ENCODE measurements around the gene CWC22. TPM values are rescaled to one million over a fixed set of nuclear protein-coding genes. Genes with fewer than 3 reads are reported as not detected.
"Not testable (repeated sequence)": the region's sequence is repeated elsewhere in the genome, so short reads cannot be mapped to it uniquely, and the experiment has no call there.

The CWC22 gene
- polyA plus RNA-seq, 4 donors: 33.5 to 42.1 (median 36.2) TPM

DNA sequence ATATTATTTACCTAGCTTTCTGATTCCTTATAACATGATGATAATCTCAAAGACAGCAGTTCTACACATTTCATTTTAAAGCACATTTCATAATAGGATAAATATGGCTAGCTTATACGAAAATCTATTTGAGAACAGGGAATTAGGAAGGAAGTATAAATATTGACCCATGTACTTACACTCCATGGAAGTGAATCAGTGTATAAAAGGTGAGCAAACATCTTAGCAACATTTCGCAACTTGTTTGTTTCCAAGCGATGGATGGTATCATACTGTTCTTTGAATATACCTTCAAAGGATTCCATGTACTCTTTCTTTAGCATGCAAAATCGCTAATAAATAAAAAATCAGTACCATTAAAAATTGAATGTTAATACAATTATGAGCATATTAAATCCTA is 53.1 kb downstream of the CWC22 start:
- no peak for DNase-seq (ENCODE audit: low read depth in 4 of 4, low spot score in 2 of 4)

DNA sequence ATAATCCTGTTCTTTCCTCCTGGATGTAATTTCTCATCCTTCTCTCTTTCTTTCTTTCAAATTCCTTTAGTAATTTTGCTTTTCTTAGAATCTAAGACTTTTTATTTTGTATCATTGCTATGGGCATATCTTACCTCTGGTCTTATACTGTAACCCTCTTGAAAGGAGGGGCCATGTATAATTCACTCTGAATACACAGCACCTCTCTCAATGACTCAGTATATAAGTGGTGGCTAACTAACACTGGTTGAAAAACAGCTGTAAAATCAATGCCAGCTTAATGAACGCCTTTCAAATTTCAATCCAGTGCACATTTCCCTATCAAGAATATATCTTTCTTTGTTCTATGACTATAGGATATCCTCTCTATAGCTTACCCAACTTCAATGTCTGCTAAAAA is 53.7 kb downstream of the CWC22 start:
- no peak for DNase-seq (ENCODE audit: low read depth in 4 of 4, low spot score in 2 of 4)

DNA sequence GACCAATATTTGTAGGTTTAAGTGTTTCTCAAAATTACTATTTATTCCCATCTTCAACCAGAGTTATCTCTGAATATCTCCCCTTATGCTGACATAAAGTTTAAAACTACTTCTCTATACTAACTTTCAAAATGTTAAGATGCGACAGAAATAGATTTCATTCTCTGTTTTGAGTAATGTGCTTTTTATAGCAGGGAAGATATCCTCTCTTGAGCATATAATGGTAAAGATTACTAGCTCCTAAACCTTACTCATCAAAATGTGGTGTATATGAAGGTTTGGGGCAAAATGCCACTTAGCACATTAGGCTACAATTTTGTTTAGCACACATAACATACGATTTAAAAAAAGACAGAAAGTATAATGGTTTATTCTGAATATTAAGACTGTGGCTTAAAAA is 54.4 kb downstream of the CWC22 start:
- no peak for DNase-seq (ENCODE audit: low read depth in 4 of 4, low spot score in 2 of 4)

DNA sequence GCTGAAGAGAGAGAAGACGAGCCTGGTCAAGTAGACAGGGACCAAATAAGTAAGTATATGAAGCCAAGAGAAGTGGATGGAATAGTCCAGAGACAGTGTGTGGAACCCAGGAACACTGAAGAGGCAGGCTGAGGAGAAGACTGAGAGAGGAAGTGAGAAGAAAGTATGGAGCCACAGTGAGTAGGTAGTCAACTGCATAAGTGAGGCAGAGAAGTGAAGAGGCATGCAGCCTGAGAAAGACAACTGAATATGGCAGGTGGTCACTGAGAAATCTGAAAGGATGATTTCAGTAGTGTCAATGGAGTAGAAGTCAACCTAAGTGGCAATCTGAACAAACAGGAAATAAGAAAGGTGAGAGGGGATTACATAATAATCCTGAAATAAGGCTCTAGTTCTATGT is 55.4 kb downstream of the CWC22 start:
- DNase-seq (ENCODE audit: low read depth in 4 of 4, low spot score in 2 of 4): no peak

DNA sequence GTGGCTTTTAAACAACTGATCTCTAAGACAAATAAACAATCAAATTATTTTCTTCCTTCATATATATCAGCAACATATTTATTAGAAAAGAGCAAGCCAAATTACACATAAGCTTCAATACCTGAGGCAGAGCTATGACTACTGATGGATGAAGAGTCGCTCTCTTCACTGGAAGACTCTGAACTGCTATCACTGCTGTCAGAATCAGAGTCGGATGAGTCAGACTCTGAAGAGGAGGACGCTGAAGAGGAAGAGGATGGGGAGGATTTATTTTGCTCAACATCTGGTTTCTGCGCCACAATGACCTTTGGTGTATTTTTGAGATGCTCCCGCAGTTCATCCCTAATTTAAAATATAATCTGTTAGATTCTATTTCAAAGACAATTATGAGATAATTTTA is 56.7 kb downstream of the CWC22 start:
- DNase-seq (ENCODE audit: low read depth in 4 of 4, low spot score in 2 of 4): no peak

DNA sequence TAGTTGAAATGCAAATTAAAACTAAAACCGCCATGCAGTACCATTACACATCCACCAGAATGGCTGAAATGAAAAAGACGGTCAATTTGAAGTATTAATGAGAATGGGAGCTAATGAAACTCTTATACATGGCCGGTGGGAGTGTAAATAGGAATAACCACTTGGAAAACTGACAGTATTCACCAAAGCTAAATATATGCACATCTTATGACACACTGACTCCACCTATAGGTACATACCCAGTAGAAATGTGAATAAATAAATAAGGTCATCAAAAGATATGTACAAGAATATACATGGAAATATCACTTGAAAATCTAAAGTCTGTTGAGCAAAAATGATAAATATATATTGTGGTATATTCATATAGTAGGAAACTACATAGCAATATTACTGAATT is 57.7 kb downstream of the CWC22 start:
- DNase-seq (ENCODE audit: low read depth in 4 of 4, low spot score in 2 of 4): no peak

DNA sequence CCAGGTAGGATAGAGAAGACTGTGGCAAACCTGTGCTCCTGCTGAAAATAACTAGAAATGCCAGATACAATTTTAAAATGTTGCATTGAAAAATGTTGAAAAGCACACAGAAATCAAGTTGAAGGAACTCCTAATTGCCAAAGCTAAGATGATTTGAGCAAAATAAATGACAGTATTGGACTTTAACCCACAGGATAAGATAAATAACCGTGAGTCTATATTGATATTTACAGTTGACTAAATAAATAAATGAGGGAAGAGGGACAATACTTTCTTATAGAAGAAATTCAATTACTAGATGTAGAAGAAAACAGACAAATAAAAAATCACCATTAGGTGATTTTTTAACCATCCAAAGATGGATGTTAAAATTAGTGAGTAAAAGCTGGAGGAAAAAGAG is 59.0 kb downstream of the CWC22 start:
- no peak for DNase-seq (ENCODE audit: low read depth in 4 of 4, low spot score in 2 of 4)

DNA sequence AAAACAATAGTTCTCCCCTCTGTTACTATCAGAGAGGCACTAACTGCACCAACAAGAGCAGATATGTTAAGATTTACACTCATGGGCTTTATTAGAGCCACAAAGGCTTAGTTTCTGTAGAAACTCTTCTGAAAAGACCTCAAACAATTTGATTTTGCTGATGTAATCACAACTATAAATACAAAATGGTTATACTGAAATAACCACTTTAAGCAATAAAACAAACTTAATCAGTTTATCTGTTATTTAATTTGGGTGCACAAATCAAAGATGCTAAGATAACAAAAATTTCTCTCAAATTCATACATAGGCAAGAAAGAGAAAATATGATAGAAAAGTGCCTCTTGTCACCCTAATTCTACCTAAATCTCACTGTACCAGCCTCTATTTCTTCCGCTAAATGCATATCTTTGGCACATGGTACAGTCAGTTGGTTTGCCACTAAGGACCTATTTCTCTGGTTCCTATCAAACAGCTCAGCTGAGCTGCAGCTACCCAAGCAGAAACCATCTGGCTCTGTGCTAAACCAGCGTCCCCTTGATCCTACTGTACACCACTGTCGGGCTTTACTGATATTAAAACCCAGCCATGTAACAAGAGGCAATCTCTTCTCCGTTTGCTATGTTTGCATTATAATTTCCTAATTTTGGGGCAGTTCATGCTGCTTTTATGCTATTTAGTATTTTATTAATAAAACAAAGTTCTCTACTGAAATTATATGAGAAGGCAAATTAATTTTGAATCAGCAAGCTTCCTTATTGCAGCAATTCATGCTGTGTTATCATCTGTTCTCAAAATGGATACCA is 60.1 kb downstream of the CWC22 start:
- no peak for DNase-seq (ENCODE audit: low read depth in 4 of 4, low spot score in 2 of 4)

DNA sequence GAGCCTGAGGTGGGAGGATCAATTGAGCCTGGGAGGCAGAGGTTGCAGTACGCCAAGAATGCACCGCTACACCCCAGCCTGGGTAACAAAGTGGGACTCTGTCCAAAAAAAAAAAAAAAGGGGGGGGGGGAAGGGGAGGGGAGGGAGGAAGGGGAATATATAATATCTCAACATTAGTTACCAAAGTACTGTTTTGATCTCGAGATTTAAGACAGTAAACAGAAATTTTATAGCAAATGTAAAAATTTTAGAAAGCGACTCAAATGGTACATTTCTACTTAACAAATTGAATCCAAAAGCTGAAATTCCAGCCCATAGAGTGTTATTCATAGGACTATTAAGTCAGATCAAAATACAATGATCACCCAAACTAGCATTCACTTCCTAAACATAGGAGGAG is 60.8 kb downstream of the CWC22 start:
- DNase-seq (ENCODE audit: low read depth in 4 of 4, low spot score in 2 of 4): no peak

DNA sequence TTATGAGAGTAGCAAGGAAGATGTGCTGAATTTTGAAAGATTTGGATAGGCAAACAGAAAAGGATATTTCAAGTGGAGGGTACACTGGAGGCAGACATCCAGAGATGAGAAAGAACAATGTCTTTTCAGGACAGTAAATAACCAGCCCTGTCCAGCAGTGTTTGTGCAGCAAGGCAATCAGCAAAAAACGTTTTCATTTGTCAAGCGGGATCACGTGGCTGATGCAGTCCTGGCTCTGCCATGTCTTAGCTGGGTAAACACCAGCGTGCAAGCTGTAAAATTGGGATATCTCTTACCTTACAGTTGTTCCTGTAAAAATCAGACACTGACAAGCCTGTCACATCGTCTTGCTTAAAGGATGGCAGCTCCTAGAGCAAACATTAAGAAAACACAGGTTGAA is 67.8 kb downstream of the CWC22 start:
- no peak for DNase-seq (ENCODE audit: low read depth in 4 of 4, low spot score in 2 of 4)

DNA sequence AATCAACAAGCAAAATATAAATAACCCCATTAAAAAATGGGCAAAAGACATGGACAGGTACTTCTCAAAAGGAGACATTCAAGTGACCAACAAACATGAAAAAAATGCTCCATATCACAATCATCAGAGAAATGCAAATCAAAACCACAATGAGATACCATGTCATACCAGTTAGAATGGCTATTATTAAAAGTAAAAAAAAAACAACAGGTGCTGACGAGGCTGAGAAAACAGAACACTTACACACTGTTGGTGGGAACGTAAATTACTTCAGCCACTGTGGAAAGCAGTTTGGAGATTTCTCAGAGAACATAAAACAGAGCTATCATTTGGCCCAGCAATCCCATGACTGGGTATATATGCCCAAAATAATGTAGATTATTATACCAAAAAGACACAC is 69.1 kb downstream of the CWC22 start:
- no peak for DNase-seq (ENCODE audit: low read depth in 4 of 4, low spot score in 2 of 4)

DNA sequence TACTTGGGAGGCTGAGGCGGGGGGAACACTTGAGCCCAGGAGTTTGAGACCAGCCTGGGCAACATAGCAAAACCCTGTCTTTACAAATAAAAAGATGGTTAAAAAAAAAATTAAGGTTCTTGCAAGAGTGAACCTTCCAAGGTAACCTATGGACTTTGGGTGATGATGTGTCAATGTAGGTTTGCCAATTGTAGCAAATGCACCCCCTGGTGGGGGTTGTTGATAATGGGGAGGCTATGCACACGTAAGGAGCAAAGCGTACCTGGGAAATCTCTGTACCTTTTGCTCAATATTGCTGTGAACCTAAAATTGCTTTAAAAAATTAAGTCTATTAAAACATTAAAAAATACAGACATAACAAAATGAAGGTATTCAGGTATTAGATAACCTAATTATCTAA is 70.4 kb downstream of the CWC22 start:
- peak in 1 of 4 donors; percentile 0 for DNase-seq (ENCODE audit: low read depth in 4 of 4, low spot score in 2 of 4)

DNA sequence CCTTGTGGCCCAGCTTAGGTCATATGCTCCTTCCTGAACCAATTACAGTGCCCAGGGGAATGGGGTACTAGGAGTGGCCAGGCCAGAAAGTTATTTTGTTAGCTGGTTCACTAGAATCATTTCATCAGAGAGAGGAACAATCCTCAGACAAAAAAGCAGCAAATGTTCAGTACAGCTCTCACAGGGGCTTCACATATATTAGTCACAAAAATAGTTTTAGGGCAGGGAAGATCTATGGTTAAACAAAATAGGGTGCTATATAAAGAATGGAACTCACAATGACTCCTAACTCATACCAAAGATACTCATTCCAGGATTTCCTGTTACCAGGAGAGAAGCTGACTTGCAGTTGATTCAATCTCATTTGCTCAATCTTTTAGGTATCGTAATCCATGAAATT is 71.0 kb downstream of the CWC22 start:
- DNase-seq (ENCODE audit: low read depth in 4 of 4, low spot score in 2 of 4): no peak

DNA sequence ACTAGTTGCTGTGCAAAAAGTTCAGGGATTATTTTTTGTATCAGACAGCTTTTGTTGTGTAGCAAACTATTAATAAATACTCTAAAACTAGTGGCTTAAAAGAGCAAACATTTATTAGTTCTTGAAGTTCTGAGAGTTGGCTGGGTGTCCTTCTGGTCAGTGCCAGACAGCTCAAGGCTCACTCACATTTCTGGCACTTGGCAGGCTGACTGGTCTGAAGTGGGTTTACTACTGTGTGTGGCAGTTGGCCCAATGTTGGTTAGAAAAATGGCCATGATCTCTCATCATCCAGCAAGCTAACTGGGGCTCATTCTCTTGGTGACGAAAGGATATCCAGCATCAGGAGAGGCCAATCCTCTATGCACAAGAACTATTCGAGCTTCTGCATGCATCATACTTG is 74.3 kb downstream of the CWC22 start:
- no peak for DNase-seq (ENCODE audit: low read depth in 4 of 4, low spot score in 2 of 4)

DNA sequence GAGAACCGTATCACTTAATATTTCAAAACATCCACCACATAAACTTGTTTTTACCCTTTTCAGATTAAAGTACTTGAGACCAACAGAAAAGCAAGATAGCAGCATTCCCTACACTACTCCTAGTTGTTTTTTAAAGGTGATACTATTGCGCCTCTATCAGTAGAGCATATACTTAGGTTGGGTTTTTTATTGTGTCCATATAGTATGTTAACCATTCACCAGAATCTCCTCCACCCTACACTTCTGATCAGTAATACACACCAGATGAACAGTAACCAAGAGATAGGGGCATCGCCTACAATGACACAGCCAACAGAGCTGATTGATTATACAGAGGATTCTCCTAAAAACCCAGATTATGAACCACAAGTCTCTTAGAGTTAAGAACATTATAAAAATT is 75.6 kb downstream of the CWC22 start:
- no peak for DNase-seq (ENCODE audit: low read depth in 4 of 4, low spot score in 2 of 4)

DNA sequence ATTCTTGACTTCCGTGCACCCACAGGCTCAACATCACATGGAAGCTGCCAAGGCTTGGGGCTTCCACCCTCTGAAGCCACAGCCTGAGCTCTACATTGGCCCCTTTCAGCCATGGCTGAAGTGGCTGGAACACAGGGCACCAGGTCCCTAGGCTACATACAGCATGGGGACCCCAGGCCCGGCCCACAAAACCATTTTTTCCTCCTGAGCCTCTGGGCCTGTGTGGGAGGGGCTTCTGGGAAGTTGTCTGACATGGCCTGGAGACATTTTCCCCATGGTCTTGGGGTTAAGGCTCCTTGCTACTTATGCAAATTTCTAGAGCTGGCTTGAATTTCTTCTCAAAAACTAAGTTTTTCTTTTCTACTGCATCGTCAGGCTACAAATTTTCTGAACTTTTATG is 77.1 kb downstream of the CWC22 start:
- DNase-seq (ENCODE audit: low read depth in 4 of 4, low spot score in 2 of 4): not testable (repeated sequence)

DNA sequence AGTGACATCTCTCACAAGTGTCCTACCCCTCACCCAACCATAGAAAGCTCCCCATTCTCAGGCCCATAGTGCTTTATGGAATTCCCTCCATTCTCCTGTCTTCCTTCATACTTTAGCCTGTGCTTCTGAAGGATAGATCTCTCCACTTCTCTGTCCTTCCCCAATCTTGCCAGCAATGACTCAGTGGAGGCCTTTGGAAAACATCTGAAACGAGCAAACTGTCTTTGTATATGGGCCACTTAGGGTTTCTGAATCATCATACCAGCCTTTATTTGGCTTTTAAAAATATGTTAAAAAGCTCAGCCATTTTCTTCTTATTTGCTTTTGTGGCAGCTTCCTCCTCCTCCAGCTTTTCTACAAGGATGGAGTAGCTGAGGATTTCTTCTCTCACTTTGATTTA is 80.1 kb downstream of the CWC22 start:
- no peak for DNase-seq (ENCODE audit: low read depth in 4 of 4, low spot score in 2 of 4)

DNA sequence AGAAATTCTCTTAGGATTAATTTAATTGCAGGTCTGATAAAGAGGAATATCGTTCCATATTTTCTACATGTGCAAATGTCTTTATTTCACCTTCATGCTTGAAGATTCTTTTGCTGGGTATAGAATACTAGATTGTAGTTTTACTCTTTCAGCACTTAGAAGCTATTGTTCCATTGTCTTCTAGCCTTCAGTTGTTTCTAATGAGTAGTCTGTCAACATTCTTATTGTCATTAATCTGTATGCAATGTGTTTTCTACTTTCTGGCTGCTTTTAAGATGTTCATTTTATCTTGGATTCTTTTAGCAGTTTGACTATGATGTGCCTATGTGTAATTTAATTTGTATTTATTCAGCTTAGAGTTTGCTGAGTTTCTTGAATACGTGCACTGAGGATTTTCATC is 81.4 kb downstream of the CWC22 start:
- DNase-seq (ENCODE audit: low read depth in 4 of 4, low spot score in 2 of 4): no peak

DNA sequence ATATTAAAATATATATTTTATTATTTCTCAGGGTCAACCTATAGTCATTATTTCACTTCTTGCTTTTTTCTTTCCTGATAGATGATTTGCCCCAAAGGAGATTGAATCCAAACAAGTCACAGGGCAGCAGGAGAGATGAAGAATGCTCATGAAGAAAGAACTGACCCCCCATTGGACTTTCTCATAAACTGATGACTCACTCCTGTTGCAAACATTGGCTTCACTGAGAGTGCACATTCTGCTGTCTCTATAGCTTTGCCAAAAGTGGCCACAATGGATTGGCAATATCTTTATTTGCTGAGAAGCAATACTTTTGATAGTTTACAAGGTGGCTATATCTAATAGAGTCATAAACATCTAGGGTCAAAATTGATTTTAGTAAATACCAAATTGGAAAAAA is 89.8 kb downstream of the CWC22 start:
- no peak for DNase-seq (ENCODE audit: low read depth in 4 of 4, low spot score in 2 of 4)

DNA sequence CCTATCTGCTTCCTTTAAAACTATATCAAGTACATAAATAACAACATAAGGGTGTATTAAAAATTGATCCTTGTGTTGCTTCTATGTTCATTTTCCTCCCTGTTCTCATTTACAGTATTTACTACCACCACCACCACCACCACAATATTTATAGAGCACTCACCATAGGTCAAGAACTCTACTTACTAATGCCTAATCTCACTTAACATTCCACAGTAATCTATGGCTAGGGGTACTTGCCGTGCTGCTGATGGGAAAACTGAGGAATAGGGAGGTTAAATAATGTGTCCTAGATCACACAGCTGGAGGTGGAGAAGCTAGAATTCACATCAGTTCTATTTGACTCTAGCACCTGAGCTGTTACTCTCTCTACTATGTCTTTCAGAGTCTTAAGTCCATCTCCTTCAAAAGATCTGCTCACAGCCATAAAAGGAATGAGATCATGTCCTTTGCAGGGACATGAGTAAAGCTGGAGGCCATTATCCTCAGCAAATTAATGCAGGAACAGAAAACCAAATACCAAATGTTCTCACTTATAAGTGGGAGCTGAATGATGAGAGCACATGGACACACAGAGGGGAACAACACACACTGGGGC is 91.6 kb downstream of the CWC22 start:
- no peak for DNase-seq (ENCODE audit: low read depth in 4 of 4, low spot score in 2 of 4)

DNA sequence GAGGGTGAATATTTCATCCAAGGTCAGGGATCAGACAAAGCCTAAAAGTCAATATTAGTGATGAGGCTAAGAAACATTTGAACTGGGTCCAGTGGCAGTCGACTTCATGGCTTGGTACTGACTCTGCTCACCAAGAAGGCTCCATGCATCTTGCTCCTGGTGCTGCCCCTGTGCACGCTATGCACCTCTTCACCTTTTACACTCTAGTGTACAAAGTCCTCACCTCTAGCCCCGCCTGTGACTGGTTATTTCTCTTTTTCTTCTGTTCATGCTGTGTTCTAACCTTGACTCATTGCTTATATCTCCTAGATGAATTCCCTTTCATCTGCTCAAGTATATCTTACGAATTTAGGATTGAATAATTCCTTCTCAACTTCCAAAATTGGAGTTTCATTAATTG is 93.3 kb downstream of the CWC22 start:
- DNase-seq (ENCODE audit: low read depth in 4 of 4, low spot score in 2 of 4): no peak

DNA sequence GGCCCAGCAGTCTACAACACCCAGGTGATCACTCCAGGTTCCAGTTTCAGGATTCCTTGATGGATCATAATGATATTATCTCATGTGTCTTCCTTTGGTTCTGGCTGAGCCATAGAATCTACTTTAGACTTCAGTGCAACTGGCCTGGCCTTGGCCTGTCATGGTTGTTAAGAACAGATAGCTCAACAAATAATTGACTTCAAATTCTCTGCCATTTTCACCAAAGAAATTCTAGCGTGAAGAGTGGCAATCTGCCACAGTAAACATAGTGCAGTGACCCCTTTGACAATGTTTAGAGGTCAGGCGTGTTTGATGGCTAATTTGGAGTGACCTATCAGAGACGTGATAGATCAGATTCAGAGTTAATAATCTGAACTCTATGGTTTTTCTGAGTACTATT is 95.5 kb downstream of the CWC22 start:
- DNase-seq (ENCODE audit: low read depth in 4 of 4, low spot score in 2 of 4): no peak

DNA sequence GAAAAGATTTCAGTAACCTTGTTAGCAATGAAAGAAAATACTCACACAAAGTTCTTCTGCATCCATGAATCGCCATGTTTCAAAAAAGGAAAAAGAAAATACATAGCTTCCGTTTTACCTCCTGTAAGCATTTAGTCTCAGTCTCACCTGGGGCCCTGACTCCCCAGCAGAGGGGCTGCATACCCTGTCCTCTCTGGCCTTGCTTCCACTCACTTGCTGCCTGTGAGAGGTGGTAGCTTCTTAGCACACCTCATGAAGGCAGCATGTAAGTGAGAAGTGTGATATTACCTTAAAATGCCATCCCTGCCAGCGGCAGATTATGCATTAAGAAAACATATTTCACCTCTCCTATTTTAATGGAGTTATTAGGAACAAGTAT is 96.4 kb downstream of the CWC22 start:
- no peak for DNase-seq (ENCODE audit: low read depth in 4 of 4, low spot score in 2 of 4)

Measured in left renal cortex interstitium (tissue), 4 donors.